Endothelial cell of umbilical vein (primary cell): ENCODE results near the gene DNAJC16. TPM values are rescaled to one million over a fixed set of nuclear protein-coding genes. Genes with fewer than 3 reads are reported as not detected.

Experiments
- BruUV-seq: library from RNA; stranded (reverse); fragments of 400-500 nt; replicated peaks from 2 replicates; lab custom pipeline; 2021; lab: Mats Ljungman, UMichigan
- CTCF ChIA-PET: fragments of 300-600, 350-600 bp; sonication (Branson Sonifier 250); formaldehyde crosslinking; loops from one replicate; lab custom pipeline; 2021; ENCODE audit warnings: antibody characterized with exemption, inconsistent platforms; lab: Charles Lee
- POLR2A ChIA-PET: fragments of 300-600, 350-600 bp; sonication (Branson Sonifier 250); formaldehyde crosslinking; loops from one replicate; lab custom pipeline; 2021; ENCODE audit warnings: antibody characterized with exemption, inconsistent platforms; lab: Charles Lee
- DNase-seq: peaks from one replicate; pipeline ENCODE4 v3.0.0-alpha.2; 2011; ENCODE audit warnings: low read depth, low spot score
- FAIRE-seq: peaks from 2 replicates; lab custom pipeline; 2011; peaks lifted over from hg19 to GRCh38; lab: Jason Lieb, UNC
- H2AFZ ChIP-seq: 2 replicates; pipeline ENCODE4 v1.6.0; 2012; ENCODE audit warnings: low read depth, low read length, control low read depth, inconsistent platforms
- H3K27ac ChIP-seq: 2 replicates; pipeline ENCODE4 v1.5.1; 2011; ENCODE audit warnings: low read depth, mild to moderate bottlenecking, control low read depth, low read length, moderate library complexity; ENCODE audit not compliant: insufficient read depth
- H3K27me3 ChIP-seq, 2 experiments: 2 replicates each; pipeline versions ENCODE4 v1.6.0 to v1.6.1; 2011; ENCODE audit warnings: low read length in 2 of 2, mixed read lengths in 1 of 2; ENCODE audit not compliant: control insufficient read depth in 2 of 2, insufficient read depth in 2 of 2
- H3K36me3 ChIP-seq, 2 experiments: 2 replicates in 1 of 2; 3 replicates in 1 of 2; pipeline ENCODE4 v1.5.1; 2011; ENCODE audit warnings: low read length in 2 of 2, mild to moderate bottlenecking in 1 of 2, moderate library complexity in 1 of 2; ENCODE audit not compliant: control insufficient read depth in 2 of 2, insufficient read depth in 2 of 2; ENCODE audit errors: extremely low read depth in 1 of 2
- H3K4me1 ChIP-seq: 3 replicates; pipeline ENCODE4 v1.5.1; 2011; ENCODE audit warnings: mild to moderate bottlenecking, low read length; ENCODE audit not compliant: control insufficient read depth, insufficient read depth; ENCODE audit errors: extremely low read depth
- H3K4me2 ChIP-seq: 2 replicates; pipeline ENCODE4 v1.6.1; 2011; ENCODE audit warnings: low read length, control low read depth, mixed read lengths; ENCODE audit not compliant: insufficient read depth
- H3K4me3 ChIP-seq, 3 experiments: fragments of 200-600 bp in 1 of 3; sonication (generic), shearing (Covaris generic) in 1 of 3; replicated peaks in 1 of 3; 2 replicates each; pipeline ENCODE4 v1.5.1; 2011 to 2016; ENCODE audit warnings: control low read depth in 3 of 3, low read length in 3 of 3, mild to moderate bottlenecking in 2 of 3, inconsistent platforms in 1 of 3, low read depth in 1 of 3, moderate library complexity in 1 of 3; ENCODE audit not compliant: insufficient read depth in 1 of 3
- H3K79me2 ChIP-seq: 2 replicates; pipeline ENCODE4 v1.6.0; 2012; ENCODE audit warnings: low read length, inconsistent platforms; ENCODE audit not compliant: control insufficient read depth, insufficient read depth
- H3K9ac ChIP-seq: replicated peaks from 2 replicates; pipeline ENCODE3; 2011; ENCODE audit warnings: low read length, control low read depth; ENCODE audit not compliant: insufficient read depth; ENCODE audit errors: extremely low read depth
- H3K9me1 ChIP-seq: replicated peaks from 3 replicates; pipeline ENCODE4 v1.6.0; 2011; ENCODE audit warnings: mild to moderate bottlenecking, low read length; ENCODE audit not compliant: control insufficient read depth, insufficient read depth; ENCODE audit errors: extremely low read depth
- H3K9me3 ChIP-seq: replicated peaks from 2 replicates; pipeline ENCODE4 v1.5.1; 2012; ENCODE audit warnings: low read length, inconsistent platforms; ENCODE audit not compliant: control insufficient read depth, insufficient read depth
- H4K20me1 ChIP-seq: replicated peaks from 2 replicates; pipeline ENCODE3; 2011; ENCODE audit warnings: mild to moderate bottlenecking, low read length; ENCODE audit not compliant: control insufficient read depth, insufficient read depth; ENCODE audit errors: extremely low read depth
- CTCF ChIP-seq, 2 donors: IDR thresholded peaks; 1 replicate in 1 of 2; 2 replicates in 1 of 2; pipeline ENCODE4 v1.5.1; 2011; ENCODE audit warnings: low read length in 2 of 2, mild to moderate bottlenecking in 2 of 2, moderate library complexity in 2 of 2, control low read depth in 1 of 2, inconsistent platforms in 1 of 2, low read depth in 1 of 2; ENCODE audit not compliant: insufficient read depth in 1 of 2; ENCODE audit errors: extremely low read depth in 1 of 2
- EZH2 ChIP-seq: IDR thresholded peaks from 2 replicates; pipeline ENCODE4 v1.6.1; 2012; ENCODE audit warnings: borderline replicate concordance, low read depth, mild to moderate bottlenecking, moderate library complexity, low read length, inconsistent platforms; ENCODE audit not compliant: severe bottlenecking
- FOS ChIP-seq: IDR thresholded peaks from 2 replicates; pipeline ENCODE4 v1.6.1; 2011; ENCODE audit warnings: mild to moderate bottlenecking, low read length, moderate library complexity, borderline replicate concordance; ENCODE audit not compliant: insufficient read depth
- GATA2 ChIP-seq: IDR thresholded peaks from 2 replicates; pipeline ENCODE4 v1.7.0; 2011; ENCODE audit warnings: low read depth, mild to moderate bottlenecking, moderate library complexity, mixed read lengths, low read length; ENCODE audit not compliant: insufficient read length, insufficient read depth
- JUN ChIP-seq: IDR thresholded peaks from 2 replicates; pipeline ENCODE4 v1.6.1; 2011; ENCODE audit warnings: borderline replicate concordance, low read depth; ENCODE audit not compliant: insufficient read length, insufficient read depth
- MYC ChIP-seq: IDR thresholded peaks from one replicate; pipeline ENCODE4 v1.6.1; 2011; ENCODE audit warnings: mild to moderate bottlenecking, low read depth, low read length
- POLR2A ChIP-seq: IDR thresholded peaks from 2 replicates; pipeline ENCODE4 v1.6.1; 2012; ENCODE audit warnings: low read depth, mild to moderate bottlenecking, control low read depth, low read length
- POLR2AphosphoS5 ChIP-seq: IDR thresholded peaks from 2 replicates; pipeline ENCODE4 v1.6.1; 2012; ENCODE audit warnings: low read depth, mild to moderate bottlenecking, control low read depth, low read length, moderate library complexity; ENCODE audit not compliant: insufficient read depth
- dilution Hi-C: fragments of 300-500 bp; cut with MboI; formaldehyde crosslinking; loops from one replicate; pipeline ENCODE4 v1.15.0; 2019; ENCODE audit warnings: low sequenced_read_pairs; ENCODE audit not compliant: extremely low pct_ligation_motif_present
- intact Hi-C: fragments of 100-400 bp; cut with micrococcal nuclease; formaldehyde crosslinking; loops from one replicate; pipeline ENCODE4 v1.10.0; 2022
- polyA plus RNA-seq, 4 experiments: library from polyadenylated mRNA; depleted of rRNA in 3 of 4; stranded (reverse) in 3 of 4; unstranded in 1 of 4; fragments of >200 nt; gene quantifications; 2 replicates each; pipeline versions ENCODE4 v1.2.1 to v1.2.3, GENCODE V29; 2011 to 2012; ENCODE audit warnings: missing spikeins in 1 of 4
- total RNA-seq: library from RNA; stranded (reverse); gene quantifications from 2 replicates; pipeline ENCODE4 v1.2.3, GENCODE V29; 2021
- TF ChIP-seq, protein P1 (sequence below): IDR thresholded peaks from 2 replicates; pipeline ENCODE4 v1.6.1; 2011; ENCODE audit not compliant: insufficient read depth, insufficient read length

The DNAJC16 gene
- total and polyA plus RNA-seq, 2 donors (not counting 3 experiments of a cell fraction or from before 2014, with no cell fraction given), result 8.0 to 21.4 TPM

- no TSS peak for BruUV-seq
- no peak overlapping the region for H3K4me3 ChIP-seq
- no peak overlapping the region for H3K9ac ChIP-seq
- intact Hi-C loops, result no loop called here
- no peak overlapping the region for H3K27ac ChIP-seq
- peaks cover 6 to 19% of the 10 kb centered on the region in 2 experiments for H3K36me3 ChIP-seq
- H2AFZ ChIP-seq, result no peak overlapping the region
- no peaks in the 10 kb centered on the region for H3K27me3 ChIP-seq
- no peaks in the 10 kb centered on the region for H3K9me1 ChIP-seq
- TF ChIP-seq POLR2A, result no peak
- TF ChIP-seq EZH2, result no peak
- TF ChIP-seq FOS, result no peak
- TF ChIP-seq GATA2, result no peak
- TF ChIP-seq JUN, result no peak
- TF ChIP-seq POLR2AphosphoS5, result no peak
- no peak for TF ChIP-seq MYC
- no peak for TF ChIP-seq CTCF (IDR thresholded peaks at IDR 0.05; ENCODE audit: extremely low read depth in 1 of 2, insufficient read depth in 1 of 2, low read depth in 1 of 2, low read length in 2 of 2)
- TF ChIP-seq, protein P1, sequence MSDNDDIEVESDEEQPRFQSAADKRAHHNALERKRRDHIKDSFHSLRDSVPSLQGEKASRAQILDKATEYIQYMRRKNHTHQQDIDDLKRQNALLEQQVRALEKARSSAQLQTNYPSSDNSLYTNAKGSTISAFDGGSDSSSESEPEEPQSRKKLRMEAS, result no peak
- DNase-seq (no peak), FAIRE-seq (no peak)
- H3K9me3 ChIP-seq, result no peaks in the 10 kb centered on the region
- no peaks in the 10 kb centered on the region for H3K4me1 ChIP-seq
- POLR2A ChIA-PET, result no interaction called here
- H4K20me1 ChIP-seq, result no peaks in the 10 kb centered on the region
- dilution Hi-C loops, result no loop called here
- no peaks in the 10 kb centered on the region for H3K79me2 ChIP-seq
- CTCF ChIA-PET, result no interaction called here
- no peak overlapping the region for H3K4me2 ChIP-seq
Observed at GRCh38 chr1:15540186-15540585, 13.5 kb downstream of the DNAJC16 start.
